Trophoblast cell (in vitro differentiated cells and primary cell): ENCODE results near the gene PAM.

Experiments
- DNase-seq, 2 donors: peaks; one replicate each; pipeline ENCODE4 v3.0.0-alpha.2; 2016
- H2AFZ ChIP-seq: 2 replicates; pipeline ENCODE4 v1.6.1; 2013; ENCODE audit warnings: low read length, moderate library complexity, mild to moderate bottlenecking; ENCODE audit not compliant: insufficient read depth, poor library complexity
- H2AK5ac ChIP-seq: 2 replicates; pipeline ENCODE4 v1.6.1; 2013; ENCODE audit warnings: mild to moderate bottlenecking, low read length
- H2BK120ac ChIP-seq: 2 replicates; pipeline ENCODE4 v1.6.1; 2013; ENCODE audit warnings: low read length, mild to moderate bottlenecking, moderate library complexity; ENCODE audit not compliant: insufficient read depth, poor library complexity
- H2BK12ac ChIP-seq: 2 replicates; pipeline ENCODE4 v1.6.1; 2013; ENCODE audit warnings: mild to moderate bottlenecking, low read length, moderate library complexity
- H2BK5ac ChIP-seq: 2 replicates; pipeline ENCODE4 v1.6.1; 2013; ENCODE audit warnings: low read length, low read depth, moderate library complexity, mild to moderate bottlenecking; ENCODE audit not compliant: poor library complexity
- H3K14ac ChIP-seq: 2 replicates; pipeline ENCODE4 v1.6.1; 2013; ENCODE audit warnings: mild to moderate bottlenecking, low read length
- H3K18ac ChIP-seq: 2 replicates; pipeline ENCODE4 v1.6.1; 2013; ENCODE audit warnings: mild to moderate bottlenecking, low read length
- H3K23ac ChIP-seq: 2 replicates; pipeline ENCODE4 v1.6.1; 2013; ENCODE audit warnings: low read length
- H3K27ac ChIP-seq: 2 replicates; pipeline ENCODE4 v1.5.1; 2013; ENCODE audit warnings: low read depth, mild to moderate bottlenecking, inconsistent platforms, low read length, moderate library complexity
- H3K27me3 ChIP-seq: 2 replicates; pipeline ENCODE4 v1.6.1; 2013; ENCODE audit warnings: inconsistent platforms, mild to moderate bottlenecking, low read length, moderate library complexity; ENCODE audit not compliant: insufficient read depth
- H3K36me3 ChIP-seq, 2 experiments: 1 replicate in 1 of 2; 2 replicates in 1 of 2; pipeline ENCODE4 v1.6.1; 2013; ENCODE audit warnings: low read length in 2 of 2, mild to moderate bottlenecking in 2 of 2, moderate library complexity in 1 of 2; ENCODE audit not compliant: insufficient read depth in 2 of 2, control insufficient read depth in 1 of 2
- H3K4ac ChIP-seq: 2 replicates; pipeline ENCODE4 v1.6.1; 2013; ENCODE audit warnings: low read depth, mild to moderate bottlenecking, low read length, moderate library complexity
- H3K4me1 ChIP-seq, 2 experiments: 1 replicate in 1 of 2; 2 replicates in 1 of 2; pipeline ENCODE4 v1.6.1; 2013; ENCODE audit warnings: low read length in 2 of 2, mild to moderate bottlenecking in 2 of 2, moderate library complexity in 1 of 2; ENCODE audit not compliant: insufficient read depth in 2 of 2, control insufficient read depth in 1 of 2
- H3K4me2 ChIP-seq: 2 replicates; pipeline ENCODE4 v1.6.1; 2013; ENCODE audit warnings: inconsistent platforms, mild to moderate bottlenecking, low read length, moderate library complexity
- H3K4me3 ChIP-seq: 2 replicates; pipeline ENCODE4 v1.5.1; 2013; ENCODE audit warnings: mild to moderate bottlenecking, low read depth, low read length, inconsistent platforms
- H3K79me1 ChIP-seq: one replicate; pipeline ENCODE4 v1.6.1; 2013; ENCODE audit warnings: low read length
- H3K79me2 ChIP-seq: 2 replicates; pipeline ENCODE4 v1.6.1; 2013; ENCODE audit warnings: low read length, mild to moderate bottlenecking; ENCODE audit not compliant: control insufficient read depth, insufficient read depth, poor library complexity
- H3K9ac ChIP-seq: 2 replicates; pipeline ENCODE4 v1.6.1; 2013; ENCODE audit warnings: mild to moderate bottlenecking, low read length
- H3K9me3 ChIP-seq: 2 replicates; pipeline ENCODE4 v1.6.1; 2013; ENCODE audit warnings: low read depth, mild to moderate bottlenecking, control low read depth, inconsistent platforms, low read length; ENCODE audit not compliant: insufficient read depth
- H4K12ac ChIP-seq: 2 replicates; pipeline ENCODE4 v1.6.1; 2013; ENCODE audit warnings: low read depth, mild to moderate bottlenecking, low read length, moderate library complexity
- H4K8ac ChIP-seq: 2 replicates; pipeline ENCODE4 v1.6.1; 2013; ENCODE audit warnings: low read depth, mild to moderate bottlenecking, low read length, moderate library complexity
- H4K91ac ChIP-seq: one replicate; pipeline ENCODE4 v1.6.1; 2013; ENCODE audit warnings: low read depth, mild to moderate bottlenecking, low read length, moderate library complexity
- WGBS: extraction: QIAGEN DNeasy Blood & Tissue Kit; methylation state at CpG from one replicate; pipeline ENCODE4 v1.1.7; 2013; ENCODE audit warnings: missing lambda C conversion rate; ENCODE audit not compliant: insufficient read length, insufficient coverage; ENCODE audit errors: extremely low coverage; 5-methylcytosine and 5-hydroxymethylcytosine counted together

Gene PAM

DNA sequence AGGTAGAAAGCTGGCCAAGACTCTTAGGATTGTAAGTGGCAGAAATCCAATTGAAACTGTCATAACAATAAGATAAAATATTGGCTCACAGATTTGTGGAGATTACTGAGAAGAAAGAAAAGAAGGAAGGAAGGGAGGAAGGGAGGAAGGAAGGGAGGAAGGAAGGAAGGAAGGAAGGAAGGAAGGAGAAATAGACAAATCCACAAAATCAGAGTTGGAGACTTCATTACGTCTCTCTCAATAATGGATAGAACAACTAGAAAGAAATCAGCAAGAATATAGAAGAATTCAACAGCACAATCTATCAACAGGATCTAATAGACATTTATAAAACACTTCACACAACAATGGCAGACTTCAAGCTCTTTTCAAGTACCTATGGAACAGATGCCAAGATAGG is 17.9 kb upstream of the PAM start:
- Histone ChIP-seq H3K27ac (no peak overlapping the region), H4K91ac (no peak overlapping the region), H3K14ac (no peak overlapping the region), H3K23ac (no peak overlapping the region), H3K18ac (no peak overlapping the region), H2AFZ (no peak overlapping the region), H3K4me1 (no peaks in the 10 kb centered on the region), H4K12ac (no peak overlapping the region), H3K4me3 (no peak overlapping the region), H3K27me3 (no peaks in the 10 kb centered on the region), H2BK12ac (no peak overlapping the region), H2BK5ac (no peak overlapping the region), H3K36me3 (no peaks in the 10 kb centered on the region), H3K4me2 (no peak overlapping the region), H3K9me3 (no peaks in the 10 kb centered on the region), H3K9ac (no peak overlapping the region), H3K79me1 (no peaks in the 10 kb centered on the region), H2AK5ac (no peak overlapping the region), H4K8ac (no peak overlapping the region), H3K4ac (no peak overlapping the region), H2BK120ac (no peak overlapping the region), H3K79me2 (no peaks in the 10 kb centered on the region)
- no CpG with 5 or more reads among the region's 1 CpG for WGBS
- DNase-seq: no peak

DNA sequence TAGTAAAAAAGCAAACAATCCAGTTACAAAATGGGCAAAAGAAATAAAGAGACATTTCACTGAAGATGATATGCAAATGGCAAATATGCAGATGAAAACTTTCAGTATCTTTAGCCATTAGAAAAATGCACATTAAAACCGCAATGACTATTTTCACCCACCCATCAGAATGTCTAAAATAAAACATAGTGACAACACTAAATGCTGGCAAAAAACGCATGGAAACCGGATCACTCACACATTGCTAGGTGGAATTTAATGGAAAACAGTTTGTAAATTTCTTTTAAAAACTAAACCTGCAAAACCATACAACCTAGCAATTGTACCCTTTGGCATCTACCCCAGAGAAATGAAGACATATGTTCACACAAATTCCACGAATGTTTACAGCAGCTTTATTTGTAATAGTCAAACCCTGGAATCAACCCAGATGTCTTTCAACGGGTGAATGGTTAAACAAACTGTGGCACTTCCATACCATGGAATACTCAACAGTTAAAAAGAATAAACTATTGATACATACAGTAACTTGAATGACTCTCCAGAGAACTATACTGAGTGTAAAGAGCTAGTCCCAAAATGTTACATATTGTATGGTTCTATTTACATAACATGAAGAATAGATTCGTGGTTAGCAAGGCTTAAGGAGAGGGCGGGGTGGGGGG is 17.2 kb upstream of the PAM start:
- H3K9ac ChIP-seq: no peak overlapping the region
- H3K79me2 ChIP-seq: no peaks in the 10 kb centered on the region
- H2BK5ac ChIP-seq: no peak overlapping the region
- H2AFZ ChIP-seq: no peak overlapping the region
- H3K36me3 ChIP-seq: no peaks in the 10 kb centered on the region
- no peak overlapping the region for H3K4ac ChIP-seq
- no peaks in the 10 kb centered on the region for H3K4me1 ChIP-seq
- no peak overlapping the region for H4K12ac ChIP-seq
- no peaks in the 10 kb centered on the region for H3K79me1 ChIP-seq
- no peak overlapping the region for H3K23ac ChIP-seq
- no peak overlapping the region for H4K91ac ChIP-seq
- H3K9me3 ChIP-seq: no peaks in the 10 kb centered on the region
- no peaks in the 10 kb centered on the region for H3K27me3 ChIP-seq
- no peak overlapping the region for H2AK5ac ChIP-seq
- no peak overlapping the region for H4K8ac ChIP-seq
- no peak overlapping the region for H2BK12ac ChIP-seq
- H3K27ac ChIP-seq: no peak overlapping the region
- no CpG with 5 or more reads among the region's 7 CpGs for WGBS
- no peak for DNase-seq
- H3K14ac ChIP-seq: no peak overlapping the region
- H3K4me2 ChIP-seq: no peak overlapping the region
- no peak overlapping the region for H2BK120ac ChIP-seq
- H3K4me3 ChIP-seq: no peak overlapping the region
- H3K18ac ChIP-seq: no peak overlapping the region

DNA sequence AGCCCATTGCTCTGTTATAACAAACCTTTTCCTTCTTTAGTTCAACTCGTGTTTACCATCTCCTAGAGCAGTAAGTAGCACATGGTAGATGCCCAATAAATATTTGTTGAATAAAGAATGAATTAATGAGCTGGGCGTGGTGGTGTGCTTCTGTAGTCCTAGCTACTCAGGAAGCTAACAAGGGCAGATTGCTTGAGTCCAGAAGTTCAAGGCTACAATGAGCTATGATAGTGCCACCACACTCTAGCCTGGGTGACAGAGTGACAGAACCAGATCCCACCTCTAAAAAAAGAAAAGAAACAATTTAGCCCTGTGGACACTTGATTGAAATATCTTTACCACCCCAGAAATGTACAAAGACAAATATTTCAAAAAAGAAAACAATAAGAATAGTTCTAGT is 14.6 kb upstream of the PAM start:
- H3K27ac ChIP-seq: no peak overlapping the region
- no peaks in the 10 kb centered on the region for H3K4me1 ChIP-seq
- no peak overlapping the region for H3K18ac ChIP-seq
- no peaks in the 10 kb centered on the region for H3K36me3 ChIP-seq
- WGBS: no CpG with 5 or more reads among the region's 2 CpGs
- no peak overlapping the region for H2AFZ ChIP-seq
- H2AK5ac ChIP-seq: no peak overlapping the region
- peaks cover 2% of the 10 kb centered on the region for H3K9me3 ChIP-seq
- no peak overlapping the region for H3K23ac ChIP-seq
- no peak overlapping the region for H3K9ac ChIP-seq
- H4K8ac ChIP-seq: no peak overlapping the region
- H3K4me3 ChIP-seq: no peak overlapping the region
- no peak overlapping the region for H4K12ac ChIP-seq
- no peak for DNase-seq
- H3K4me2 ChIP-seq: no peak overlapping the region
- no peaks in the 10 kb centered on the region for H3K27me3 ChIP-seq
- H3K14ac ChIP-seq: no peak overlapping the region
- H3K79me1 ChIP-seq: no peaks in the 10 kb centered on the region
- no peak overlapping the region for H2BK120ac ChIP-seq
- no peak overlapping the region for H2BK12ac ChIP-seq
- H3K79me2 ChIP-seq: no peaks in the 10 kb centered on the region
- H2BK5ac ChIP-seq: no peak overlapping the region
- H4K91ac ChIP-seq: no peak overlapping the region
- no peak overlapping the region for H3K4ac ChIP-seq

DNA sequence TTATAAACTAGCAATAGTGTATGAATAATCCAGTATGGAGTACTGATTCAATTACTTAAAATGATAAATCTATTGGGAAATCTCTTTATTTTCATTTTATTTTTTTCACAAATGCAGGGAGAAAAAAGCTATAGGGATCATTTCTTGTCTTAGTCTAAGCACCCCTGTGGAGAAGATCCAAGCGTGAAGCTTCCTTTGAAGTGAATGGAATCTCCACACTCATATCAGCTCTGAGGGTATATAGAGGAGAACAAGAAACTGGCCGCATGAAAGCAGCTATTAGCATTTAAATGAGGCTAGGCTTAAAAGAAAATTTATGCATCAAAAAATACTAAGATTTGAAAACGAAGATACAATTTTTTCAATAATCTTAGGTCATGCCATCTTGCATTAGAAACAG is 12.9 kb upstream of the PAM start:
- H4K91ac ChIP-seq: no peak overlapping the region
- H3K23ac ChIP-seq: no peak overlapping the region
- no peak overlapping the region for H4K8ac ChIP-seq
- no peaks in the 10 kb centered on the region for H3K79me2 ChIP-seq
- H3K4me1 ChIP-seq: no peaks in the 10 kb centered on the region
- H3K9ac ChIP-seq: no peak overlapping the region
- DNase-seq: no peak
- no peak overlapping the region for H3K18ac ChIP-seq
- H2BK120ac ChIP-seq: no peak overlapping the region
- H3K9me3 ChIP-seq: peaks cover 2% of the 10 kb centered on the region
- H2BK5ac ChIP-seq: no peak overlapping the region
- H3K4me3 ChIP-seq: no peak overlapping the region
- WGBS: no CpG with 5 or more reads among the region's 3 CpGs
- no peak overlapping the region for H2AK5ac ChIP-seq
- H3K14ac ChIP-seq: no peak overlapping the region
- no peak overlapping the region for H3K4me2 ChIP-seq
- H3K27ac ChIP-seq: no peak overlapping the region
- H3K36me3 ChIP-seq: no peaks in the 10 kb centered on the region
- H3K79me1 ChIP-seq: no peaks in the 10 kb centered on the region
- no peak overlapping the region for H4K12ac ChIP-seq
- no peaks in the 10 kb centered on the region for H3K27me3 ChIP-seq
- H2AFZ ChIP-seq: no peak overlapping the region
- H3K4ac ChIP-seq: no peak overlapping the region
- H2BK12ac ChIP-seq: no peak overlapping the region
